Central memory CD8-positive, alpha-beta T cell (primary cell): ENCODE results near the gene ADPRH.

ENCODE experiments used
- ATAC-seq: fragments of 150-1000 bp; cut with Tn5 transposase; replicated peaks from 2 replicates; pipeline ENCODE4 v1.10.0; 2022; ENCODE audit warnings: mild to moderate bottlenecking, moderate FRiP score, moderate number of reproducible peaks; ENCODE audit not compliant: poor library complexity, severe bottlenecking; ENCODE audit errors: extremely low read depth
- DNase-seq, 2 donors: peaks; one replicate each; pipeline ENCODE4 v3.0.0; 2021; ENCODE audit warnings: low spot score in 2 of 2
- H3K27ac Mint-ChIP-seq: one replicate; pipeline ENCODE4 v1.8.0; 2022; ENCODE audit warnings: low read depth, mild to moderate bottlenecking, moderate library complexity, mixed read lengths
- H3K27me3 Mint-ChIP-seq: one replicate; pipeline ENCODE4 v1.8.0; 2022; ENCODE audit warnings: mixed read lengths
- H3K36me3 Mint-ChIP-seq: one replicate; pipeline ENCODE4 v1.8.0; 2022; ENCODE audit warnings: mild to moderate bottlenecking, moderate library complexity, mixed read lengths; ENCODE audit not compliant: insufficient read depth
- H3K4me1 Mint-ChIP-seq: one replicate; pipeline ENCODE4 v1.8.0; 2022; ENCODE audit warnings: mixed read lengths
- H3K4me3 Mint-ChIP-seq: one replicate; pipeline ENCODE4 v1.8.0; 2022; ENCODE audit warnings: mild to moderate bottlenecking, moderate library complexity, mixed read lengths
- H3K9me3 Mint-ChIP-seq: one replicate; pipeline ENCODE4 v1.8.0; 2022; ENCODE audit warnings: mixed read lengths

ADPRH gene

DNA sequence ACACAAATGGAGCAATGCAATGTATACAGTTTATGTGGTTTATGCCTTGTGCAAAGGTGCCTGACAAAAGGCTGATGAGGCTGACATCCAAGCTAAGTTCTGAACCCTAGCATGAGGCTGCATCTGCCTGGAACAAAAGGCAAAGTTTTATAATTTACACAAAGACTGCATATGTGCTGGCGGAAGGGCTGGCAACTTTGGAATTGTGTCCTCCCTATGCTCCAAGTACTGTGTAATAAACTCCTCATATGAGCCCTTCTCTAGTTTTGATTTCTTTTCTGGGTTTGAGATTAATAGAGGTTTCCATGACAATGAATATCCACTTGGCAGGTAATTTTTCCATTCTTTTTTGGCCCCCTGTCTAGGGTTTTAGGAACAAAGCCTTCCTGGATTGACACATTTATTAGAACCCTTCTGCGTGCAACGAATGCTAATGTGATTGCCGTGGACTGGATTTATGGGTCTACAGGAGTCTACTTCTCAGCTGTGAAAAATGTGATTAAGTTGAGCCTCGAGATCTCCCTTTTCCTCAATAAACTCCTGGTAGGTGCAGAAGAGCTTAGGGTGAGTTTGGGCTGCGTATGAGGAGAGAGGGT, 29.2 kb downstream of the ADPRH start:
- no peaks in the 10 kb centered on the region for H3K4me1 Mint-ChIP-seq
- no peaks in the 10 kb centered on the region for H3K9me3 Mint-ChIP-seq
- H3K36me3 Mint-ChIP-seq, result peaks cover 1% of the 10 kb centered on the region
- peaks cover 31% of the 10 kb centered on the region for H3K27me3 Mint-ChIP-seq
- H3K27ac Mint-ChIP-seq, result no peak overlapping the region
- DNase-seq (no peak), ATAC-seq (no peak)
- H3K4me3 Mint-ChIP-seq, result no peak overlapping the region

DNA sequence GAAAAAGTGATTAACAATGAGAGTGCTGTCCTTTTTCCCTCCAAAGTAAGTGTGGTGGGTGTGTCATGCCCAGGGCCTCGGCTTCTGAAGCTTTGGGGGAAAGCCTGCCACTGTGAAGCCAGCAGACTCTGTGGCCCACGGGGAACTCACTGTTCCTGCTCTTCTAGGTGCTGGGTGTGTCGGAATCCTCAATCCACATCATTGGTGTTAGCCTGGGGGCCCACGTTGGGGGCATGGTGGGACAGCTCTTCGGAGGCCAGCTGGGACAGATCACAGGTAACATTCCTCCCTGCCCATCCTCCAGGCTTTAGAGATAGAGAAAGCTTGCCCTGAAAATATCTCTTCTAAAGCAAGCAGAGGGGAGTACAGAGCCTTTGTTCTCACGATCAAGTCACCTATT, 30.0 kb downstream of the ADPRH start:
- H3K4me1 Mint-ChIP-seq, result no peaks in the 10 kb centered on the region
- no peaks in the 10 kb centered on the region for H3K36me3 Mint-ChIP-seq
- no peaks in the 10 kb centered on the region for H3K9me3 Mint-ChIP-seq
- no peak overlapping the region for H3K4me3 Mint-ChIP-seq
- DNase-seq (no peak), ATAC-seq (no peak)
- H3K27ac Mint-ChIP-seq, result no peak overlapping the region
- peaks cover 31% of the 10 kb centered on the region for H3K27me3 Mint-ChIP-seq

DNA sequence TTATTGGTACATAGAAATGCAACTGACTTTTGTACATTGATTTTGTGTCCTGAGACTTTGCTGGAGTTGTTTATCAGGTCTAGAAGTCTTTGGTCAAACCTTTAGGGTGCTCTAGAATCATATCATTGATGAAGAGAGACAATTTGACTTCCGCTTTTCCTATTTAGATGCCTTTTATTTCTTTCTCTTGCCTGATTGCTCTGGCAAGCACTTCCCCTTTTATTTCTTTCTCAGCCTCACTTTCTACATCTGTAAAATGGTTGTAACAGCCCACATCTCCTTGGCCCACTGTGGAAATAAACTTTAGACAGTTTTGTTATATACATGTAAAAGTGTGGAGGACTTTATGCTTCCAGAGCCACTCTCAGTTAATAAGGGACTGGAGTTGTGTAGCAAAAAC, 32.4 kb downstream of the ADPRH start:
- H3K36me3 Mint-ChIP-seq, result no peaks in the 10 kb centered on the region
- no peaks in the 10 kb centered on the region for H3K4me1 Mint-ChIP-seq
- ATAC-seq, result no peak
- no peaks in the 10 kb centered on the region for H3K9me3 Mint-ChIP-seq
- no peak overlapping the region for H3K4me3 Mint-ChIP-seq
- H3K27me3 Mint-ChIP-seq, result peaks cover 31% of the 10 kb centered on the region
- DNase-seq, result no peak
- H3K27ac Mint-ChIP-seq, result no peak overlapping the region

DNA sequence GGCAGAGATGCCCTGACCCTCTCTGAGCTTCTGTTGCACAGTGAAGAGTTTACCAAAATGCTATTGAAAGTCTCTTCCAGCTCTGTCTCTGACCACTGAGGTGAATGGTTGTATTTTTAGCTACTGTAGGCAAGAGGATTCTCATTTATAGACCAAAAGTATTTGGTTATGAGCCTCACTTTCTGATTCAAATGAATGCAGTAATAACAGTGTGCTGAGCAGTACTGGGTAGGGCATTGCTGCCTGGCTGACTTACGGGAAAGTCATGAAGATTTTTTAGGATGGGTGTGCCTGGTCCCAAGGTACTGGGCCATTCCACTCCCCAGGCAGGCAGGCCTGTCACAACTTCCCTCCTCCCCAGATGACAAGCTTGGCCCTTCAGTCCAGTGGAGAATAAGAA, 33.9 kb downstream of the ADPRH start:
- H3K4me3 Mint-ChIP-seq, result no peak overlapping the region
- no peaks in the 10 kb centered on the region for H3K36me3 Mint-ChIP-seq
- no peak for ATAC-seq
- peaks cover 30% of the 10 kb centered on the region for H3K27me3 Mint-ChIP-seq
- DNase-seq, result no peak
- H3K27ac Mint-ChIP-seq, result no peak overlapping the region
- H3K4me1 Mint-ChIP-seq, result no peaks in the 10 kb centered on the region
- H3K9me3 Mint-ChIP-seq, result no peaks in the 10 kb centered on the region

DNA sequence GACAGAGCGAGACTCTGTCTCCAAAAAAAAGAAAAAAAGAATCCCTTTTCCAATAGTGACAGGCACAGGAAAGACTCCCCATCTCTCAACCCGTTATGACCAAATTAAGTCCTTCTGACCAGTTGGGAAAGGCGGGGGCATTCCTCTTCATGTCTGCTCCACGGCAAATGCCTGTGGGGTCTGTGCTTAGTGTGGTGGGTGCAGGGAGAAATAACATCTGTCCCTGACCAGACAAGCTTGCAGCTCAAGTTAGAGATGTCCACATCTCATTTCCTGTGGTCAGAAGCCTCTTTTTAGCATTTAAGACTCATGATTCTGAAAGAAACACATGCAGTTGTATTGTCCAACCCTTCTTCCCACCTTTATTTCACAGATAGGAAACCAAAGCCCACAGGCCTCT, 34.6 kb downstream of the ADPRH start:
- no peak for DNase-seq
- no peaks in the 10 kb centered on the region for H3K36me3 Mint-ChIP-seq
- H3K27ac Mint-ChIP-seq, result no peak overlapping the region
- no peak for ATAC-seq
- no peak overlapping the region for H3K4me3 Mint-ChIP-seq
- no peaks in the 10 kb centered on the region for H3K4me1 Mint-ChIP-seq
- no peaks in the 10 kb centered on the region for H3K9me3 Mint-ChIP-seq
- H3K27me3 Mint-ChIP-seq, result peaks cover 27% of the 10 kb centered on the region

DNA sequence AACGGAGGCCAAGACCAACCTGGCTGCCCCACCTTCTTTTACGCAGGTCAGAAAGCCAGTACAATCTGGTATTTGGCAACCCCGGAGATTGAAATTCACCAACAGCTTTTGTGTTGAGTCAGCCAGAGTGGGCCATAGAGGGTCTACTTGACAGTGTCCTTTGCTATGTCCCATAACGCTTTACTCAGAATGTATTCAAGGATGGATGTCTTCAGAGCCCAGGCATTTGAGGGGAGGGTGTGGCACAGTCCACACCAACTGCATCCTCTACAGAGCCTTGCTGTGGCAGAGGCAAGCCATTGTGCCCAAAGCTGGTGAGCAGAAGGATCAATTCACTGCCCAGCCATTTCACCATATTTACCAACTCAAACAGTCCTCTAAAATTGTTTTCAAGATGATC, 36.8 kb downstream of the ADPRH start:
- Mint-ChIP-seq H3K4me3 (no peak overlapping the region), H3K36me3 (no peaks in the 10 kb centered on the region)

DNA sequence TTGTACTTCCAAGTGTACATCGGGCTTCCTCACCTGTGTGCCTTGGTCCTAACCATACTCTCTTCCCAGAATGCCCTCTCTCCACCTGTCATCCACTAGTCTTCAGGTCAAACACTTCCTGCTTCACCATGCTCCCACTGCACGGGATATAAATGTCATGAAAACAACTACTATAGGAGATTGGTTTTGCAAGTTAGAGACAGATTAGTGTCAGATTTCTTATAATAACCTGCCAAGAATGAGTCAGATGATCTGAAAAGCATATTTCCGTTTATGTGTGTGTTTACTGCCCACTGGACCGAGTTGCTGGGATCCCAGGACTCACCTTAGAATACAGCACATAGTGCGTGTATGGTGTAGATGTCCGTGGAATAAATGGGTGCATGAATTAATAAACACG, 39.8 kb downstream of the ADPRH start:
- Mint-ChIP-seq H3K36me3 (no peaks in the 10 kb centered on the region), H3K27ac (no peak overlapping the region), H3K9me3 (no peaks in the 10 kb centered on the region), H3K4me1 (no peaks in the 10 kb centered on the region), H3K27me3 (peaks cover 19% of the 10 kb centered on the region), H3K4me3 (no peak overlapping the region)
- ATAC-seq (no peak), DNase-seq (no peak)

More for the DNA sequence above, 36.8 kb downstream of the ADPRH start:
- Mint-ChIP-seq H3K27me3 (peaks cover 32% of the 10 kb centered on the region), H3K27ac (no peak overlapping the region), H3K4me1 (no peaks in the 10 kb centered on the region), H3K9me3 (no peaks in the 10 kb centered on the region)
- ATAC-seq (no peak), DNase-seq (no peak)

DNA sequence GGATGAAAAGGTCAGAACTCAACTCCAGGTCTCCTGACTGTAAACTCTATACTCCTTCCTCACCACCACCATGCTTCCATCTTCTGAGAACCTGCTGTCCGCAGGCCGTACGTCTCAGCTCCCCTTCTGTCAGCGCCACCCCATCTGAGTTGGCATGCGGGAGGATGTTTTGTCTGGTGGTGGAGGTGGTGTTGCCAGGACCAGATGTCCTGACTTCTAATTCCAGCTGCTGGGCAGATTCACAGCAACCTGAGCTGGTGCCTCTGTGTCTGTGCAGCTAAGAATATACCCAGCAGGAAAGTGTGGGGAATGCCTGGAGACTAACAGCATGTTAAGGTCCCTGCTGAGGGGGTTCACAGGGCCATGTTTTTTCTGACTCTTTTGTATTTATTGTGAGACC, 41.6 kb downstream of the ADPRH start:
- no peak for DNase-seq
- ATAC-seq, result no peak

DNA sequence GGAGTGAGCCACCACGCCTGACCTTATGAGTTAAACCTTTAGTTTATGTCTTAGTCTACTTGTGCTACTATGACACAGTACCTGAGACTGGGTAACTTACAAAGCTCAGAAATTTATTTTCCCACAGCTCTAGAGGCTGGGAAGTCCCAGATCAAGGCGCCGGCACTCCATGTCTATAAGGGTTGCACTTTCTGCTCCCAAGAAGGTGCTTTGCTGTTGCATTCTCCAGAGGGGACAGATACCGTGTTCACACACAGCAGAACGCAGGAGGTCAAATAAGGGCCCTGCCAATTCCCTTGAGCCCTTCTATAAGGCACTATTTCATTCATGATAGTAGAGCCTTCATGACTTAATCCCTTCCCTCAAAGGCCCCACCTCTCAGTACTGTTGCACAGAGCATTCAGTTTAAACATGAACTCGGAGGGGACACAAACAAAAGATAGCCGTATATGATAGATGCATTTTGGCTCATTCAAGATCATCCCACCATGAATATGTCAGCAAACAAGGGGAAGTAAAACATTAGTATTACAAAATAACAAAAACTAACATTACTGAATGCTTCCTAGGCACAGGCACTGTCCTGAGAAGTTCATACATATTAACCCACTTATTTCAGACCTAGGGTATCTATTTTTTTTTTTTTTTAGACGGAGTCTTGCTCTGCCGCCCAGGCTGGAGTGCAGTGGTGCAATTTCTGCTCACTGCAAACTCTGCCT, 44.9 kb downstream of the ADPRH start:
- H3K27ac Mint-ChIP-seq, result no peak overlapping the region
- no peaks in the 10 kb centered on the region for H3K4me1 Mint-ChIP-seq
- ATAC-seq (no peak), DNase-seq (no peak)
- H3K9me3 Mint-ChIP-seq, result no peaks in the 10 kb centered on the region
- no peak overlapping the region for H3K4me3 Mint-ChIP-seq
- H3K27me3 Mint-ChIP-seq, result peaks cover 19% of the 10 kb centered on the region
- no peaks in the 10 kb centered on the region for H3K36me3 Mint-ChIP-seq

More for the DNA sequence above, 41.6 kb downstream of the ADPRH start:
- Mint-ChIP-seq H3K4me1 (no peaks in the 10 kb centered on the region), H3K4me3 (no peak overlapping the region), H3K27me3 (peaks cover 19% of the 10 kb centered on the region), H3K27ac (no peak overlapping the region), H3K36me3 (no peaks in the 10 kb centered on the region), H3K9me3 (no peaks in the 10 kb centered on the region)

DNA sequence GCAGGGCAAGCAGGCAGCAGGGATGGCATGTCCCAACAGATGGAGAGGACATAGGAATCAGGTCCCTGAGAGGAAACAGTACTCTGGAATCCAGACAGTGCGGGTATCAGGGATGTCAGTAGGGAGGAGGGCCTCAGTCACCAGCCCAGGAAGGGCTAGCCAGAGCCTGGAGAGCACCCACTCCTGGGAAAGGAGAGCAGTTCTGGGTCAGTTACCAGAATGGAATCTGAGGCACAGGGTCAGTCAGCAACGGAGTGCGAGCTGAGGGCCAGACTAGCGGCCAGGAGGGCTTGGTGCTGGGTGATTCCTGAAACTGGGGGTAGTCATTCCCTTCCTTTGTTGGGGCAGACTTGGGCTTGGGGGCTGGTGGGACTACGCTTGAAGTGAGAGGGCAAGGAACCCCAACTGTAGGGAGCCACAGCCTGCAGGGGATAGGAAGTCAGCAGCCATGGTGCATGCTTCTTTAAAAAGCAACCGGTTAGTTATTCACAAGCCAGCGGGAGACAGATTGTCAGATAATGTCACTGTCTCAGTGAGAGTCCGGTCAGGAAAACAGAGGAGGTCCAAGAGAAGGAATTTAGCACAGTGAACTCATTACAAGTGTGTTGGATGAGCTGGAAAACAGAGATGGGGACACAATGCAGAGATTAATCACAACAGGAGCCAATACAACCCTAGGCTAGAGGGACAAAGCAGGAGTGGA, 46.3 kb downstream of the ADPRH start:
- ATAC-seq, result no peak
- Mint-ChIP-seq H3K27ac (no peak overlapping the region), H3K4me3 (no peak overlapping the region)

DNA sequence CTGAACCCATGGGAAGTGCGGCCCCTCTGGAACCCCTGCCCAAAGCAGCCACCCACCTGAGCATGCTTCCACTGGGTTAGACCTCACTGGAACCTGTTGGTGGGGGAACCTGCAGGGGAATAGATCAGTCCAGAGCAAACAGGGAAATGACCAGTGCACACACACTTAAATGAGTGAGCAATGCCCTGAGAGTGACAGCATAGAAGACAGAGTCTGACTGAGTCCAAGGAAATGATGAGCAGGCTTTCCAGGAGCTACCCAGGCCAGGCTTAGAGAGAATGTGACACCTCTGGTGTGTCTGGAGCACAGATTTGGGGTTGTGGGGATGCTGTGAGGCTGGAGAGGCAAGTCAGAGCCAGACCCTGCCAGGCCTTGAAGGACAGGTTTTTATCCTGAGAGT, 46.9 kb downstream of the ADPRH start:
- H3K9me3 Mint-ChIP-seq, result no peaks in the 10 kb centered on the region
- H3K4me3 Mint-ChIP-seq, result no peak overlapping the region
- H3K36me3 Mint-ChIP-seq, result peaks cover 2% of the 10 kb centered on the region
- H3K27me3 Mint-ChIP-seq, result peaks cover 10% of the 10 kb centered on the region
- no peak overlapping the region for H3K27ac Mint-ChIP-seq
- H3K4me1 Mint-ChIP-seq, result no peaks in the 10 kb centered on the region
- no peak for ATAC-seq
- no peak for DNase-seq

More for the DNA sequence above, 46.3 kb downstream of the ADPRH start:
- peaks cover 2% of the 10 kb centered on the region for H3K36me3 Mint-ChIP-seq
- no peaks in the 10 kb centered on the region for H3K9me3 Mint-ChIP-seq
- no peaks in the 10 kb centered on the region for H3K4me1 Mint-ChIP-seq
- DNase-seq, result no peak
- H3K27me3 Mint-ChIP-seq, result peaks cover 10% of the 10 kb centered on the region

DNA sequence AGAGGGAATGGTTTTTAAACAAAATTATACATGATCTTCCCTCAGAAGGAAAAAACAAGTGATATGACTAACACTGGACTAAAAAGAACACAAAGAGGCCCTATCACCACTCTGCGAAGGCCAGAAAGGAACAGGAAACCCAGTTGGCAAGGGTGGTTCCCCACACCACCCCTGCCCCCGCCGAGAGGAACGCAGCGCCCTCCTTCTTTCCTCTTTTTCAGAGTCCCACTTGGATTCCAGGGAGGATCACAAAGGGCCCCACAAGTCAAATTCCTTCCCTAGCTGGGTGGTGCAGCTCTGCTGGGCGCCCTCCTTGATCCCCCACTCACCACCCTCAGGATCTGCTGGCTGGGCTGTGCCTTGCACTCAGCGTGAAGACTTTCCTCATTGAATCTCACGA, 48.2 kb downstream of the ADPRH start:
- H3K36me3 Mint-ChIP-seq, result peaks cover 2% of the 10 kb centered on the region
- peaks cover 10% of the 10 kb centered on the region for H3K27me3 Mint-ChIP-seq
- DNase-seq (no peak), ATAC-seq (peak; percentile 39)
- H3K9me3 Mint-ChIP-seq, result no peaks in the 10 kb centered on the region
- H3K27ac Mint-ChIP-seq, result peak overlapping the region; percentile 38
- H3K4me1 Mint-ChIP-seq, result no peaks in the 10 kb centered on the region
- peak overlapping the region; percentile 18 for H3K4me3 Mint-ChIP-seq

DNA sequence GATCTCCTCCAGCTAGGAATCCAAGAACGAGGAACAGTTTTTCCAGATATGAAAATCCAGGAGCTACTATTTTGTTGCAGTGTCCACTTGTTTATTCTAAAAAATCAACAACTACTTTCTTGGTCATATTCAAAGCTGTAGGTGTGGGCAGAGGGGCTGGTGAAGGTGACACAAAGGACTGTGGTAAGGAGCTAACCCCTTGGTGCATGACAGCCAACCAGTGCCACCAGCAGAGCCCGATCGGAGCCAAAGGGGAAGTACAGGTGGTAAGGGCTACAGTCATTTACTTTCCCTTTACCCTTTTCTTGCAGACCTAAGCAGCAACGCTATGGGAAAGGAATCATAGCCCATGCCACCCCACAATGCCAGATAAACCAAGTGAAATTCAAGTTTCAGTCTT, 49.1 kb downstream of the ADPRH start:
- Mint-ChIP-seq H3K27me3 (peaks cover 10% of the 10 kb centered on the region), H3K4me3 (no peak overlapping the region), H3K9me3 (no peaks in the 10 kb centered on the region), H3K36me3 (peaks cover 2% of the 10 kb centered on the region), H3K4me1 (no peaks in the 10 kb centered on the region), H3K27ac (peak overlapping the region; percentile 38)
- DNase-seq (no peak), ATAC-seq (peak; percentile 52)
